ENCODE measurements around the gene CHD3. TPM values are rescaled to one million over a fixed set of nuclear protein-coding genes. Genes with fewer than 3 reads are reported as not detected.

The CHD3 gene
- total and polyA plus RNA-seq, 2 experiments from 2014 or later = 41.2 to 75.3 TPM

DNA sequence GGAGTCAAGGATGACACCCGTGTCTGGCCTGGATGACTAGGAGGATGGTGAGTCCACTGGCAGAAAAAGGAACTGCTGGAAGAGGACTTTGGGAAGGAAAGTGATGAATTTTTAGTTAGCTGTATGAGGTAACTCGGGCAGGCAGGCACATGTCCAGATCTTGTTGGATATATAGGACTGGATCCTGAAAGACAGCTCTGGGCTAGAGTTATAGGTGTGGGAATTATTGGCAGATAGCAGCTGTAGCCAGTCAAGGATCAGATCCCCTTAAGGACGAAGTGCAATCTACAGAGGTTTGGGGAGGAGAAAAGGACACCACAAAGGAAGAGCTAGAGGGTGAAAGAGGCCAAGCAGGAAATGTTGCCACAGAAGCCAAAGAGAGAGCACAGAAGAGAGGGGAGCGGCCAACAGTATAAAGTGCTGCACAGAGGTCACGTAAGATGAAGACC lies 20.7 kb upstream of the CHD3 start:
- TF ChIP-seq EZH2 (IDR thresholded peaks at IDR 0.05; ENCODE audit: borderline replicate concordance) (no peak), EZH2phosphoT487 (IDR thresholded peaks at IDR 0.05; ENCODE audit: low read depth, severe bottlenecking, unreplicated experiment) (no peak)
- TF ChIP-seq, protein P1, sequence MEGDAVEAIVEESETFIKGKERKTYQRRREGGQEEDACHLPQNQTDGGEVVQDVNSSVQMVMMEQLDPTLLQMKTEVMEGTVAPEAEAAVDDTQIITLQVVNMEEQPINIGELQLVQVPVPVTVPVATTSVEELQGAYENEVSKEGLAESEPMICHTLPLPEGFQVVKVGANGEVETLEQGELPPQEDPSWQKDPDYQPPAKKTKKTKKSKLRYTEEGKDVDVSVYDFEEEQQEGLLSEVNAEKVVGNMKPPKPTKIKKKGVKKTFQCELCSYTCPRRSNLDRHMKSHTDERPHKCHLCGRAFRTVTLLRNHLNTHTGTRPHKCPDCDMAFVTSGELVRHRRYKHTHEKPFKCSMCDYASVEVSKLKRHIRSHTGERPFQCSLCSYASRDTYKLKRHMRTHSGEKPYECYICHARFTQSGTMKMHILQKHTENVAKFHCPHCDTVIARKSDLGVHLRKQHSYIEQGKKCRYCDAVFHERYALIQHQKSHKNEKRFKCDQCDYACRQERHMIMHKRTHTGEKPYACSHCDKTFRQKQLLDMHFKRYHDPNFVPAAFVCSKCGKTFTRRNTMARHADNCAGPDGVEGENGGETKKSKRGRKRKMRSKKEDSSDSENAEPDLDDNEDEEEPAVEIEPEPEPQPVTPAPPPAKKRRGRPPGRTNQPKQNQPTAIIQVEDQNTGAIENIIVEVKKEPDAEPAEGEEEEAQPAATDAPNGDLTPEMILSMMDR (IDR thresholded peaks at IDR 0.05; ENCODE audit: poor library complexity) = no peak
- no peaks in the 10 kb centered on the region for H4K20me1 ChIP-seq (ENCODE audit: insufficient read depth, poor library complexity, severe bottlenecking)
- WGBS (ENCODE audit: low lambda C conversion rate, missing lambda C conversion rate) = 88% methylated on average over 5 of the region's 5 CpGs
- H3K4me3 ChIP-seq = no peak overlapping the region
- H3K27me3 ChIP-seq = no peaks in the 10 kb centered on the region
- no peaks in the 10 kb centered on the region for H3K9me2 ChIP-seq (replicated peaks; ENCODE audit: insufficient read depth)
- no peak for DNase-seq (ENCODE audit: low spot score)
- no peaks in the 10 kb centered on the region for H3K9me3 ChIP-seq (ENCODE audit: low read depth)
- no peaks in the 10 kb centered on the region for H3K36me3 ChIP-seq (replicated peaks; ENCODE audit: insufficient read depth, low read depth)
- H3K4me1 ChIP-seq (ENCODE audit: insufficient read depth) = peaks cover 3% of the 10 kb centered on the region
- peaks cover 25% of the 10 kb centered on the region for H3K79me2 ChIP-seq
- no peak overlapping the region for H2AFZ ChIP-seq
- H3K4me2 ChIP-seq = no peak overlapping the region
- no peak overlapping the region for H3K27ac ChIP-seq

DNA sequence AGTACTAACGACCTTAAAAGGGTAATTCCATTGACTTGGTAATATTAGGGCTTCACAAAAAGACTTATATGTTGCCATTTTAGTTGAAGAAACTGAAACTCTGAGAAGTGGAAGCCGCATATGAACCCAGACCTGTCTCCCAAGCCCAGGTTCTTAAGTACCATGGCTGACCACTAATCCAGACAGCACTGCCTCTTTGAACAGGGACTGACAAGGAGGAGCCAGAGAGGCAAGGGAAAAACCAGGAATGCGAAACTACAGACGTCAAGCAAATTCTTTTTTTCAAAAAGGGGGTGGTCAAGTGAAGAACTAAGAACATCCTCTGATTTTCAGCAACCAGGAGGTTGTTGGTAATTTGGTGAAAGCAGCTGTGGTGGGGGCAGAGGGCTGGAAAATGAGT lies 15.5 kb upstream of the CHD3 start:
- H2AFZ ChIP-seq = no peak overlapping the region
- H3K79me2 ChIP-seq = peaks cover 11% of the 10 kb centered on the region
- H3K36me3 ChIP-seq (replicated peaks; ENCODE audit: insufficient read depth, low read depth) = no peaks in the 10 kb centered on the region
- H3K9me3 ChIP-seq (ENCODE audit: low read depth) = no peaks in the 10 kb centered on the region
- H4K20me1 ChIP-seq (ENCODE audit: insufficient read depth, poor library complexity, severe bottlenecking) = no peaks in the 10 kb centered on the region
- H3K9me2 ChIP-seq (replicated peaks; ENCODE audit: insufficient read depth) = no peaks in the 10 kb centered on the region
- no peak overlapping the region for H3K4me3 ChIP-seq
- 53% methylated on average over 4 of the region's 4 CpGs for WGBS (ENCODE audit: low lambda C conversion rate, missing lambda C conversion rate)
- no peak overlapping the region for H3K4me2 ChIP-seq
- H3K27ac ChIP-seq = no peak overlapping the region
- no peak for TF ChIP-seq EZH2 (IDR thresholded peaks at IDR 0.05; ENCODE audit: borderline replicate concordance)
- no peak for TF ChIP-seq EZH2phosphoT487 (IDR thresholded peaks at IDR 0.05; ENCODE audit: low read depth, severe bottlenecking, unreplicated experiment)
- TF ChIP-seq, protein P1 (IDR thresholded peaks at IDR 0.05; ENCODE audit: poor library complexity) = no peak
- H3K4me1 ChIP-seq (ENCODE audit: insufficient read depth) = no peaks in the 10 kb centered on the region
- no peaks in the 10 kb centered on the region for H3K27me3 ChIP-seq
- no peak for DNase-seq (ENCODE audit: low spot score)

DNA sequence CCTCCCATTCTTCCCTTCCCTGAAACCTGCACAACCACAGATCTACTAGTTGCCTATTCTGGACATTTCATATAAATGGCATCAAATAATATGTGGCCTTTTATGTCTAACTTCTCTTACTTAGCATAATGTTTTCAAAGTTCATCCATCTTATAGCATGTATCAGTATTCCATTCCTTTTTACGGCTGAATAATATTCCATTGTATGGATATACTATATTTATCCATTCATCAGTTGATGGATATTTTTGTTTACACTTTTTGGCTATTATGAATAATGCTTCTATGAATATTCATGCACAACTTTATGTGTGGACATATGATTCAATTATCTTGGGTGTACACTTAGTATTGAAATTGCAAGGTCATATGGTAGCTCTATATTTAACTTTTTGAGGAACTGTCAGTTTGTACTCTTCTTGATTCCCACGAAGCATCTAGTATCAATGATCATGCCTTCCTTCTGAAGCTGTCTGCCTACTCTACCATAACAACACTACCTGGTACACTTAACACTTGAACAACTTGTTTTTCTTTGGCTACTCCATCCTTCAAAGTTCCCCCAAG lies 12.7 kb upstream of the CHD3 start:
- H3K79me2 ChIP-seq = peaks cover 19% of the 10 kb centered on the region

More for the DNA sequence above, 12.7 kb upstream of the CHD3 start:
- Histone ChIP-seq H3K27ac (no peak overlapping the region), H3K4me3 (no peak overlapping the region), H3K9me2 (replicated peaks; ENCODE audit: insufficient read depth) (no peaks in the 10 kb centered on the region), H3K27me3 (no peaks in the 10 kb centered on the region), H3K36me3 (replicated peaks; ENCODE audit: insufficient read depth, low read depth) (no peaks in the 10 kb centered on the region), H3K9me3 (ENCODE audit: low read depth) (no peaks in the 10 kb centered on the region), H4K20me1 (ENCODE audit: insufficient read depth, poor library complexity, severe bottlenecking) (no peaks in the 10 kb centered on the region), H2AFZ (no peak overlapping the region), H3K4me1 (ENCODE audit: insufficient read depth) (peaks cover 8% of the 10 kb centered on the region), H3K4me2 (no peak overlapping the region)
- DNase-seq (ENCODE audit: low spot score) = no peak
- WGBS (ENCODE audit: low lambda C conversion rate, missing lambda C conversion rate) = 100% methylated on average over 2 of the region's 2 CpGs
- TF ChIP-seq EZH2 (IDR thresholded peaks at IDR 0.05; ENCODE audit: borderline replicate concordance) = no peak
- TF ChIP-seq, protein P1 (IDR thresholded peaks at IDR 0.05; ENCODE audit: poor library complexity) = no peak
- no peak for TF ChIP-seq EZH2phosphoT487 (IDR thresholded peaks at IDR 0.05; ENCODE audit: low read depth, severe bottlenecking, unreplicated experiment)

Data from hepatocyte (in vitro differentiated cells).